Ovary (tissue), 3 donors: ENCODE measurements around the gene PROB1.

Experiments
- CTCF ChIP-seq, 3 donors: fragments of 450-650 bp in 2 of 3; fragments of 200-600 bp in 1 of 3; IDR thresholded peaks; one replicate each; pipeline versions ENCODE4 v1.5.1 to v1.8.0; 2016 to 2022; ENCODE audit warnings: antibody characterized with exemption in 3 of 3, mild to moderate bottlenecking in 1 of 3
- EP300 ChIP-seq: sonication (generic); formaldehyde crosslinking; IDR thresholded peaks from one replicate; pipeline ENCODE4 v1.6.1; 2017; ENCODE audit warnings: antibody characterized with exemption
- POLR2A ChIP-seq: fragments of 450-650 bp; IDR thresholded peaks from one replicate; pipeline ENCODE4 v1.6.1; 2017; ENCODE audit warnings: antibody characterized with exemption, mild to moderate bottlenecking, moderate library complexity
- donor health status: DM: no; HTN: no; CAD: no.

GRCh38 chr5:139416651-139417050, 21.7 kb upstream of the PROB1 start:
- TF ChIP-seq EP300 (no peak), POLR2A (no peak), CTCF (IDR thresholded peaks at IDR 0.05) (no peak)
